CD4-positive, CD25-positive, alpha-beta regulatory T cell (primary cell): Measurements from ENCODE around the gene MBOAT2. TPM values are rescaled to one million over a fixed set of nuclear protein-coding genes. Genes with fewer than 3 reads are reported as not detected.
"Not testable (repeated sequence)": the region's sequence is repeated elsewhere in the genome, so short reads cannot be mapped to it uniquely, and the experiment has no call there.

Experiments
- ATAC-seq, 2 donors: fragments of 150-1000 bp; cut with Tn5 transposase; one replicate each; pipeline ENCODE4 v1.10.0; 2021; ENCODE audit warnings: low read depth in 2 of 2, moderate number of reproducible peaks in 2 of 2, moderate library complexity in 1 of 2
- DNase-seq, 3 donors: peaks; one replicate each; pipeline versions ENCODE4 v3.0.0 to v3.0.0-alpha.2; 2012 to 2022; ENCODE audit warnings: mixed read lengths in 1 of 3
- H3K27ac ChIP-seq: one replicate; pipeline ENCODE4 v1.7.0; 2013; ENCODE audit warnings: mild to moderate bottlenecking, low read length; ENCODE audit not compliant: insufficient read depth, poor library complexity, severe bottlenecking
- H3K27me3 ChIP-seq: one replicate; pipeline ENCODE4 v1.7.0; 2013; ENCODE audit warnings: low read length; ENCODE audit not compliant: control insufficient read depth, insufficient read depth
- H3K36me3 ChIP-seq: one replicate; pipeline ENCODE4 v1.7.0; 2013; ENCODE audit warnings: mild to moderate bottlenecking, low read length, moderate library complexity; ENCODE audit not compliant: control insufficient read depth, insufficient read depth
- H3K4me1 ChIP-seq: 2 replicates; pipeline ENCODE4 v1.7.0; 2013; ENCODE audit warnings: mild to moderate bottlenecking, low read length; ENCODE audit not compliant: insufficient read depth, control insufficient read depth, poor library complexity, severe bottlenecking
- H3K4me3 ChIP-seq: one replicate; pipeline ENCODE4 v1.7.0; 2013; ENCODE audit warnings: low read depth, mild to moderate bottlenecking, low read length, moderate library complexity
- H3K9me3 ChIP-seq, 2 experiments: 1 replicate in 1 of 2; 2 replicates in 1 of 2; pipeline ENCODE4 v1.7.0; 2013; ENCODE audit warnings: low read length in 2 of 2, mild to moderate bottlenecking in 1 of 2, moderate library complexity in 1 of 2; ENCODE audit not compliant: control insufficient read depth in 2 of 2
- H3K27ac Mint-ChIP-seq, 3 donors: one replicate each; pipeline ENCODE4 v1.8.0; 2020 to 2022; ENCODE audit warnings: mild to moderate bottlenecking in 3 of 3, mixed read lengths in 3 of 3, moderate library complexity in 2 of 3
- H3K27me3 Mint-ChIP-seq: one replicate; pipeline ENCODE4 v1.8.0; 2022; ENCODE audit warnings: mild to moderate bottlenecking, mixed read lengths
- H3K36me3 Mint-ChIP-seq: one replicate; pipeline ENCODE4 v1.8.0; 2020; ENCODE audit warnings: mixed read lengths
- H3K4me1 Mint-ChIP-seq, 4 donors: one replicate each; pipeline ENCODE4 v1.8.0; 2020 to 2022; ENCODE audit warnings: mixed read lengths in 4 of 4, mild to moderate bottlenecking in 1 of 4
- H3K4me3 Mint-ChIP-seq, 4 donors: one replicate each; pipeline ENCODE4 v1.8.0; 2020 to 2022; ENCODE audit warnings: mild to moderate bottlenecking in 4 of 4, mixed read lengths in 4 of 4, moderate library complexity in 3 of 4
- H3K9me3 Mint-ChIP-seq, 7 donors: one replicate each; pipeline ENCODE4 v1.8.0; 2020 to 2022; ENCODE audit warnings: mixed read lengths in 7 of 7, mild to moderate bottlenecking in 3 of 7, moderate library complexity in 2 of 7
- polyA plus RNA-seq, 4 donors: library from polyadenylated mRNA; unstranded; fragments of 300-500 nt; fragmentation: Illumina TruSeq; gene quantifications; one replicate each; pipeline ENCODE4 v1.2.3, GENCODE V29; 2021
- total RNA-seq: library from RNA; stranded (reverse); gene quantifications from one replicate; pipeline ENCODE4 v1.2.3, GENCODE V29; 2022

The MBOAT2 gene
- total and polyA plus RNA-seq, 5 donors from 2014 or later = 0.19 to 2.9 (median 0.56) TPM; not detected in 2

- no peak for DNase-seq
- H3K4me1 Mint-ChIP-seq = no peaks in the 10 kb centered on the region
- H3K9me3 ChIP-seq = no peaks in the 10 kb centered on the region
Measured at GRCh38 chr2:8977758-8978157, 25.7 kb downstream of the MBOAT2 start.

GRCh38 chr2:8976442-8977259 is 26.8 kb downstream of the MBOAT2 start:
- ATAC-seq (no peak), DNase-seq (no peak)
- Histone ChIP-seq H3K36me3 (no peaks in the 10 kb centered on the region), H3K27ac (no peak overlapping the region), H3K27me3 (no peaks in the 10 kb centered on the region), H3K4me1 (no peaks in the 10 kb centered on the region), H3K4me3 (no peak overlapping the region), H3K9me3 (no peaks in the 10 kb centered on the region)
- Mint-ChIP-seq H3K4me1 (no peaks in the 10 kb centered on the region), H3K27me3 (no peaks in the 10 kb centered on the region), H3K9me3 (peaks cover 0 to 5% (median 0%) of the 10 kb centered on the region in 7 donors), H3K36me3 (no peaks in the 10 kb centered on the region), H3K4me3 (no peak overlapping the region), H3K27ac (no peak overlapping the region)

More at GRCh38 chr2:8977758-8978157, 25.7 kb downstream of the MBOAT2 start:
- H3K4me1 ChIP-seq = no peaks in the 10 kb centered on the region
- H3K27ac ChIP-seq = no peak overlapping the region
- Mint-ChIP-seq H3K27me3 (no peaks in the 10 kb centered on the region), H3K4me3 (no peak overlapping the region), H3K36me3 (no peaks in the 10 kb centered on the region), H3K9me3 (peaks cover 0 to 5% (median 0%) of the 10 kb centered on the region in 7 donors), H3K27ac (no peak overlapping the region)
- H3K27me3 ChIP-seq = no peaks in the 10 kb centered on the region
- no peak overlapping the region for H3K4me3 ChIP-seq
- no peaks in the 10 kb centered on the region for H3K36me3 ChIP-seq
- ATAC-seq = no peak

- ATAC-seq = no peak
- Mint-ChIP-seq H3K36me3 (no peaks in the 10 kb centered on the region), H3K4me1 (no peaks in the 10 kb centered on the region), H3K9me3 (peaks cover 0 to 5% (median 0%) of the 10 kb centered on the region in 7 donors), H3K27ac (no peak overlapping the region), H3K27me3 (no peaks in the 10 kb centered on the region), H3K4me3 (no peak overlapping the region)
- no peaks in the 10 kb centered on the region for H3K27me3 ChIP-seq
- no peak overlapping the region for H3K4me3 ChIP-seq
- no peaks in the 10 kb centered on the region for H3K4me1 ChIP-seq
- H3K36me3 ChIP-seq = no peaks in the 10 kb centered on the region
- H3K27ac ChIP-seq = no peak overlapping the region
- DNase-seq = no peak
- H3K9me3 ChIP-seq = no peaks in the 10 kb centered on the region
Measured at GRCh38 chr2:8974016-8974415, 29.5 kb downstream of the MBOAT2 start.

GRCh38 chr2:8973017-8973416 is 30.5 kb downstream of the MBOAT2 start:
- H3K4me3 ChIP-seq, ATAC-seq, H3K4me3 Mint-ChIP-seq, DNase-seq, H3K27me3 ChIP-seq, H3K4me1 ChIP-seq, H3K36me3 ChIP-seq, H3K4me1 Mint-ChIP-seq, H3K27ac ChIP-seq, H3K9me3 Mint-ChIP-seq, H3K9me3 ChIP-seq, H3K36me3 Mint-ChIP-seq, H3K27me3 Mint-ChIP-seq, H3K27ac Mint-ChIP-seq: not testable (repeated sequence)

- H3K36me3 Mint-ChIP-seq, H3K4me3 ChIP-seq, ATAC-seq, H3K4me3 Mint-ChIP-seq, H3K9me3 Mint-ChIP-seq, DNase-seq, H3K27ac ChIP-seq, H3K27ac Mint-ChIP-seq, H3K9me3 ChIP-seq, H3K4me1 Mint-ChIP-seq, H3K27me3 ChIP-seq, H3K36me3 ChIP-seq, H3K27me3 Mint-ChIP-seq, H3K4me1 ChIP-seq: not testable (repeated sequence)
Measured at GRCh38 chr2:8972535-8972934, 30.9 kb downstream of the MBOAT2 start.

GRCh38 chr2:8969348-8969747 is 34.1 kb downstream of the MBOAT2 start:
- not testable (repeated sequence) for H3K27me3 ChIP-seq, ATAC-seq, H3K9me3 Mint-ChIP-seq, H3K4me3 Mint-ChIP-seq, H3K36me3 ChIP-seq, H3K4me3 ChIP-seq, DNase-seq, H3K4me1 Mint-ChIP-seq, H3K9me3 ChIP-seq, H3K27ac ChIP-seq, H3K4me1 ChIP-seq, H3K27ac Mint-ChIP-seq, H3K36me3 Mint-ChIP-seq
- H3K27me3 Mint-ChIP-seq = peaks cover 10% of the 10 kb centered on the region

GRCh38 chr2:8966123-8966908 is 37.2 kb downstream of the MBOAT2 start:
- Mint-ChIP-seq H3K9me3 (peaks cover 0 to 3% (median 0%) of the 10 kb centered on the region in 7 donors), H3K27ac (no peak overlapping the region), H3K4me3 (no peak overlapping the region), H3K27me3 (peaks cover 15% of the 10 kb centered on the region), H3K36me3 (no peaks in the 10 kb centered on the region), H3K4me1 (no peaks in the 10 kb centered on the region)
- no peaks in the 10 kb centered on the region for H3K9me3 ChIP-seq
- H3K27me3 ChIP-seq = no peaks in the 10 kb centered on the region
- ATAC-seq (no peak), DNase-seq (no peak)
- H3K4me3 ChIP-seq = no peak overlapping the region
- H3K27ac ChIP-seq = no peak overlapping the region
- H3K4me1 ChIP-seq = no peaks in the 10 kb centered on the region
- H3K36me3 ChIP-seq = no peaks in the 10 kb centered on the region
